Renal cortex interstitium (tissue), 11 donors: ENCODE results near the gene ABI2. TPM values are rescaled to one million over a fixed set of nuclear protein-coding genes. Genes with fewer than 3 reads are reported as not detected.
"Not testable (repeated sequence)": the region's sequence is repeated elsewhere in the genome, so short reads cannot be mapped to it uniquely, and the experiment has no call there.

Experiments used
- DNase-seq, 11 donors: peaks; one replicate each; pipeline ENCODE4 v3.0.0-alpha.2; 2013; ENCODE audit warnings: low read depth in 9 of 11, low spot score in 4 of 11; ENCODE audit errors: extremely low read depth in 1 of 11
- polyA plus RNA-seq, 3 donors: library from polyadenylated mRNA; unstranded; fragments of 120-200 nt; gene quantifications; one replicate each; pipeline ENCODE4 v1.2.1, GENCODE V29; 2013; ENCODE audit not compliant: insufficient read length in 3 of 3

ABI2 gene
- polyA plus RNA-seq, 3 donors: 82.6 to 92.0 (median 90.4) TPM

GRCh38 chr2:203341741-203342310, 13.6 kb downstream of the ABI2 start:
- no peak for DNase-seq

- DNase-seq: not testable (repeated sequence)
Measured at GRCh38 chr2:203342374-203342773, 14.2 kb downstream of the ABI2 start.

- DNase-seq: no peak
Measured at GRCh38 chr2:203344667-203345066, 16.5 kb downstream of the ABI2 start.

GRCh38 chr2:203346612-203347011, 18.4 kb downstream of the ABI2 start:
- no peak for DNase-seq

GRCh38 chr2:203347375-203347774, 19.2 kb downstream of the ABI2 start:
- no peak for DNase-seq

GRCh38 chr2:203352604-203353255, 24.5 kb downstream of the ABI2 start:
- no peak for DNase-seq

- no peak for DNase-seq
Measured at GRCh38 chr2:203354966-203355365, 26.8 kb downstream of the ABI2 start.

GRCh38 chr2:203359450-203359849, 31.3 kb downstream of the ABI2 start:
- no peak for DNase-seq

GRCh38 chr2:203360833-203361430, 32.7 kb downstream of the ABI2 start:
- DNase-seq: no peak

- DNase-seq: no peak
Measured at GRCh38 chr2:203361495-203361894, 33.3 kb downstream of the ABI2 start.

GRCh38 chr2:203361922-203362321, 33.7 kb downstream of the ABI2 start:
- no peak for DNase-seq

GRCh38 chr2:203366639-203367466, 38.7 kb downstream of the ABI2 start:
- no peak for DNase-seq

- DNase-seq: not testable (repeated sequence)
Measured at GRCh38 chr2:203372706-203373105, 44.5 kb downstream of the ABI2 start.

GRCh38 chr2:203376173-203376572, 48.0 kb downstream of the ABI2 start:
- no peak for DNase-seq

- DNase-seq: peak in 5 of 11 donors; percentile 15 to 38 (median 17)
Measured at GRCh38 chr2:203379156-203379555, 51.0 kb downstream of the ABI2 start.

GRCh38 chr2:203383038-203383437, 54.8 kb downstream of the ABI2 start:
- no peak for DNase-seq

GRCh38 chr2:203388153-203388552, 60.0 kb downstream of the ABI2 start:
- DNase-seq: not testable (repeated sequence)

GRCh38 chr2:203394519-203395227, 66.5 kb downstream of the ABI2 start:
- DNase-seq: no peak

- no peak for DNase-seq
Measured at GRCh38 chr2:203395858-203396257, 67.7 kb downstream of the ABI2 start.
